HepG2 (cell line): ENCODE results near the gene AVPR2. TPM values are rescaled to one million over a fixed set of nuclear protein-coding genes. Genes with fewer than 3 reads are reported as not detected.

ENCODE experiments used
- ATF5 ChIP-seq: sonication (generic); formaldehyde crosslinking; IDR thresholded peaks from 2 replicates; pipeline ENCODE4 v1.4.0; 2020; ENCODE audit warnings: mild to moderate bottlenecking, low read depth, missing genetic modification reagents
- HIC2 ChIP-seq: sonication (generic); formaldehyde crosslinking; IDR thresholded peaks from 2 replicates; pipeline ENCODE4 v1.9.0; 2022; ENCODE audit warnings: low read depth, missing genetic modification reagents
- HNF4A ChIP-seq: sonication (generic); formaldehyde crosslinking; IDR thresholded peaks from 2 replicates; pipeline ENCODE4 v1.4.0; 2020; ENCODE audit warnings: missing genetic modification reagents
- PHF5A ChIP-seq: IDR thresholded peaks from one replicate; pipeline ENCODE4 v1.6.1; 2018; ENCODE audit warnings: low read depth, missing genetic modification reagents; ENCODE audit not compliant: unreplicated experiment
- POGK ChIP-seq: sonication (generic); formaldehyde crosslinking; conservative IDR thresholded peaks from 2 replicates; pipeline ENCODE4 v1.8.0; 2022; ENCODE audit warnings: mild to moderate bottlenecking, moderate library complexity, missing genetic modification reagents
- SAP130 ChIP-seq: IDR thresholded peaks from 2 replicates; pipeline ENCODE4 v1.6.1; 2016; ENCODE audit warnings: low read depth
- TFDP2 ChIP-seq: sonication (generic); formaldehyde crosslinking; IDR thresholded peaks from 2 replicates; pipeline ENCODE4 v1.4.0; 2020; ENCODE audit warnings: missing genetic modification reagents
- ZBTB49 ChIP-seq: sonication (generic); formaldehyde crosslinking; IDR thresholded peaks from 2 replicates; pipeline ENCODE4 v1.4.0; 2020; ENCODE audit warnings: missing genetic modification reagents, borderline replicate concordance
- ZFP41 ChIP-seq: sonication (generic); formaldehyde crosslinking; IDR thresholded peaks from 2 replicates; pipeline ENCODE4 v1.4.0; 2020; ENCODE audit warnings: mild to moderate bottlenecking, missing genetic modification reagents, borderline replicate concordance
- ZNF558 ChIP-seq: sonication (generic); formaldehyde crosslinking; IDR thresholded peaks from 2 replicates; pipeline ENCODE4 v1.9.0; 2022; ENCODE audit warnings: mild to moderate bottlenecking, missing genetic modification reagents, borderline replicate concordance
- ZNF678 ChIP-seq: sonication (generic); formaldehyde crosslinking; IDR thresholded peaks from 2 replicates; pipeline ENCODE4 v1.4.0; 2020; ENCODE audit warnings: mild to moderate bottlenecking, missing genetic modification reagents
- polyA plus RNA-seq, 8 experiments: library from polyadenylated mRNA; depleted of rRNA in 3 of 8; stranded (reverse) in 7 of 8; unstranded in 1 of 8; fragments of >200 nt; fragmentation: Illumina TruSeq in 4 of 8; extraction: Trizol in 4 of 8; gene quantifications; 2 replicates each; pipeline versions ENCODE4 v1.2.1 to v1.2.3, GENCODE V29; 2011 to 2016; ENCODE audit warnings: low read depth in 4 of 8, missing spikeins in 1 of 8, mixed read lengths in 1 of 8; ENCODE audit not compliant: insufficient read depth in 1 of 8
- total RNA-seq, 5 experiments: library from RNA; depleted of rRNA; stranded (reverse); fragments of >200 nt; fragmentation: Illumina TruSeq; extraction: Trizol; gene quantifications; 2 replicates each; pipeline ENCODE4 v1.2.3, GENCODE V29; 2016; ENCODE audit warnings: low read depth in 1 of 5

AVPR2 gene
- total and polyA plus RNA-seq, 2 of the 13 experiments (the other 11 are each of a cell fraction or from before 2014, with no cell fraction given): not detected

GRCh38 chrX:153947009-153947769 lies 42.7 kb downstream of the AVPR2 start (continued):
- TF ChIP-seq TFDP2 (CRISPR knock-in tag) (peak; percentile 55; the same call in 1 of the 2 replicates), SAP130 (CRISPR knock-in tag) (peak; percentile 63), ZFP41 (no peak), ZBTB49 (CRISPR knock-in tag) (no peak), HNF4A (CRISPR knock-in tag) (peak; percentile 95), HIC2 (CRISPR knock-in tag) (peak; percentile 40; the same call in 1 of the 2 replicates), ZNF678 (CRISPR knock-in tag) (no peak), ZNF558 (CRISPR knock-in tag) (no peak), POGK (CRISPR knock-in tag) (peak; percentile 45; the same call in 1 of the 2 replicates), PHF5A (no peak), ATF5 (CRISPR knock-in tag) (no peak)
